ENCODE measurements around the gene URAD.
"Not testable (repeated sequence)": the region's sequence is repeated elsewhere in the genome, so short reads cannot be mapped to it uniquely, and the experiment has no call there.

Gene URAD

GRCh38 chr13:27988520-27988919, at the start of gene URAD:
Gene URAD, minus strand, starts transcription at chr13:27988693. Its CDS starts 56 bp downstream, at chr13:27988637.
- no peak for DNase-seq (ENCODE audit: low read depth)

- DNase-seq (ENCODE audit: low read depth): no peak
Measured at GRCh38 chr13:28037399-28037798, 48.9 kb upstream of the URAD start.

- no peak for DNase-seq (ENCODE audit: low read depth)
Measured at GRCh38 chr13:28035146-28035782, 46.8 kb upstream of the URAD start.

GRCh38 chr13:28033894-28034655, 45.6 kb upstream of the URAD start:
- no peak for DNase-seq (ENCODE audit: low read depth)

- DNase-seq (ENCODE audit: low read depth): not testable (repeated sequence)
Measured at GRCh38 chr13:28032438-28032837, 43.9 kb upstream of the URAD start.

GRCh38 chr13:28031896-28032288, 43.4 kb upstream of the URAD start:
- no peak for DNase-seq (ENCODE audit: low read depth)

GRCh38 chr13:28031220-28031895, 42.9 kb upstream of the URAD start:
- no peak for DNase-seq (ENCODE audit: low read depth)

- no peak for DNase-seq (ENCODE audit: low read depth)
Measured at GRCh38 chr13:28027607-28028364, 39.3 kb upstream of the URAD start.

GRCh38 chr13:28027071-28027470, 38.6 kb upstream of the URAD start:
- DNase-seq (ENCODE audit: low read depth): no peak

GRCh38 chr13:28026508-28026907, 38.0 kb upstream of the URAD start:
- DNase-seq (ENCODE audit: low read depth): no peak

GRCh38 chr13:28022848-28023518, 34.5 kb upstream of the URAD start:
- no peak for DNase-seq (ENCODE audit: low read depth)

GRCh38 chr13:28014301-28014700, 25.8 kb upstream of the URAD start:
- no peak for DNase-seq (ENCODE audit: low read depth)

- DNase-seq (ENCODE audit: low read depth): no peak
Measured at GRCh38 chr13:28013482-28013881, 25.0 kb upstream of the URAD start.

- DNase-seq (ENCODE audit: low read depth): no peak
Measured at GRCh38 chr13:28012896-28013295, 24.4 kb upstream of the URAD start.

- DNase-seq (ENCODE audit: low read depth): no peak
Measured at GRCh38 chr13:28012383-28012782, 23.9 kb upstream of the URAD start.

GRCh38 chr13:28010046-28010445, 21.6 kb upstream of the URAD start:
- no peak for DNase-seq (ENCODE audit: low read depth)

GRCh38 chr13:28005016-28005415, 16.5 kb upstream of the URAD start:
- not testable (repeated sequence) for DNase-seq (ENCODE audit: low read depth)

GRCh38 chr13:28002886-28003698, 14.6 kb upstream of the URAD start:
- DNase-seq (ENCODE audit: low read depth): no peak

- DNase-seq (ENCODE audit: low read depth): no peak
Measured at GRCh38 chr13:28001837-28002473, 13.5 kb upstream of the URAD start.

GRCh38 chr13:28001049-28001448, 12.6 kb upstream of the URAD start:
- no peak for DNase-seq (ENCODE audit: low read depth)

Measured in activated T-cell treated with anti-CD3 and anti-CD28 coated beads for 48 hours (primary cell).